ENCODE measurements around the gene LOXL1. TPM values are rescaled to one million over a fixed set of nuclear protein-coding genes. Genes with fewer than 3 reads are reported as not detected.

Gene LOXL1
- total and polyA plus RNA-seq, 8 donors: 22.3 to 195 (median 140) TPM

GRCh38 chr15:73993211-73993994, 67.1 kb downstream of the LOXL1 start:
- Histone ChIP-seq H3K27ac (peak overlapping the region in 1 of 2 donors; percentile 93), H3K27me3 (no peaks in the 10 kb centered on the region), H3K36me3 (peaks cover 0 to 8% of the 10 kb centered on the region in 2 donors), H3K9me3 (no peaks in the 10 kb centered on the region), H3K4me1 (peaks cover 33 to 85% of the 10 kb centered on the region in 2 donors), H3K4me3 (peak overlapping the region in 1 of 2 donors; percentile 94)
- TF ChIP-seq, protein P1, sequence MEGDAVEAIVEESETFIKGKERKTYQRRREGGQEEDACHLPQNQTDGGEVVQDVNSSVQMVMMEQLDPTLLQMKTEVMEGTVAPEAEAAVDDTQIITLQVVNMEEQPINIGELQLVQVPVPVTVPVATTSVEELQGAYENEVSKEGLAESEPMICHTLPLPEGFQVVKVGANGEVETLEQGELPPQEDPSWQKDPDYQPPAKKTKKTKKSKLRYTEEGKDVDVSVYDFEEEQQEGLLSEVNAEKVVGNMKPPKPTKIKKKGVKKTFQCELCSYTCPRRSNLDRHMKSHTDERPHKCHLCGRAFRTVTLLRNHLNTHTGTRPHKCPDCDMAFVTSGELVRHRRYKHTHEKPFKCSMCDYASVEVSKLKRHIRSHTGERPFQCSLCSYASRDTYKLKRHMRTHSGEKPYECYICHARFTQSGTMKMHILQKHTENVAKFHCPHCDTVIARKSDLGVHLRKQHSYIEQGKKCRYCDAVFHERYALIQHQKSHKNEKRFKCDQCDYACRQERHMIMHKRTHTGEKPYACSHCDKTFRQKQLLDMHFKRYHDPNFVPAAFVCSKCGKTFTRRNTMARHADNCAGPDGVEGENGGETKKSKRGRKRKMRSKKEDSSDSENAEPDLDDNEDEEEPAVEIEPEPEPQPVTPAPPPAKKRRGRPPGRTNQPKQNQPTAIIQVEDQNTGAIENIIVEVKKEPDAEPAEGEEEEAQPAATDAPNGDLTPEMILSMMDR (IDR thresholded peaks at IDR 0.05): no peak
- intact Hi-C loops (cut with DNase I): no loop called here
- ATAC-seq: no peak
- no peak for DNase-seq

- peak; percentile 88 for ATAC-seq
- peaks cover 26 to 85% of the 10 kb centered on the region in 2 donors for H3K4me1 ChIP-seq
- TF ChIP-seq, protein P1 (IDR thresholded peaks at IDR 0.05): peak in 1 of 2 donors; percentile 7
- H3K27ac ChIP-seq: peak within 1 kb of the TSS; percentile 91 to 93
- intact Hi-C loops (cut with DNase I): no loop called here
- H3K4me3 ChIP-seq: peak within 1 kb of the TSS; percentile 87 to 94
- no peaks in the 10 kb centered on the region for H3K27me3 ChIP-seq
- peaks cover 0 to 18% of the 10 kb centered on the region in 2 donors for H3K36me3 ChIP-seq
- peak; percentile 89 to 98 (median 97) for DNase-seq
- H3K9me3 ChIP-seq: no peaks in the 10 kb centered on the region
These were observed 68.2 kb downstream of the LOXL1 start, which contains the start of gene PML for GRCh38 chr15:73994413-73994883. PML (plus strand) TSS chr15:73994716; CDS start chr15:73994813, 97 bp downstream.

DNA sequence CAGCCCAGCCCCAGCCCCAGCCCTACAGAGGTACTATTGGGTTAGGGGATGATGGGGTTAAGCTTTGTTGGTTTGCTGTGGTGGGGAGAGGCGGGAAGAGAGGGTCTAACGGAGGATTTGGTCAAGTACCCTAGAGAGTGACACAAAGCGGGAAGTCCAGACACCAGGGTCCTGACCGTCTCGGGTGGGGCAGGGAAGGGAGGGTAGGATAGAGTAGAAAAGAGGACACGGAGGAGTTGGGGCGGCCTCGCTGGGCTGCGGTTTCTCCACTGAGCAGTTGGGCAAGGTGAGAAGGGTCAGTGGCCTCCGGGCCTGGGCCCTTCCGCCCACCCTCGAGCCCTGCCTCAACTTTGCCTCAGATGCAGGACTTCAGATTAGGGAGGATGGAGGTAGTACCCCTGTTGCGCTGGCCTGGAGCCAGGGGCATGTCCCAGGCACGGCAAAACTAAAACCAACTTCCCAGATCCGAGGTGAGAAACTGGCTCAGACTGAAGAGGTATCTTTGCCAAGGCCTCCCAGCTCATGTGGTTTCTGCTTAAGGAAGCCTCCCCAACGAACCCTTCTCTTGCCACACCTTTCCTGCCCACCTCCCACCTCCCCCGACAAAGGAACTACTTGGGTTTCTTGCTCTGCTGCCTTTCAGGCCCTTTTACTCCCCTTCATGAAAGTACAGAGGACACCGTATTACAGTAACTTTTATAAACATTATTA, 68.8 kb downstream of the LOXL1 start:
- ATAC-seq (peak; percentile 6), DNase-seq (peak in 2 of 4 donors; percentile 55 to 83)
- intact Hi-C loops (cut with DNase I): no loop called here
- peak overlapping the region; percentile 91 to 93 for H3K27ac ChIP-seq
- H3K9me3 ChIP-seq: no peaks in the 10 kb centered on the region
- peaks cover 20 to 84% of the 10 kb centered on the region in 2 donors for H3K4me1 ChIP-seq
- no peaks in the 10 kb centered on the region for H3K27me3 ChIP-seq
- TF ChIP-seq, protein P1 (IDR thresholded peaks at IDR 0.05): no peak
- H3K4me3 ChIP-seq: peak overlapping the region; percentile 87 to 94
- H3K36me3 ChIP-seq: peaks cover 0 to 24% of the 10 kb centered on the region in 2 donors

- ATAC-seq (no peak), DNase-seq (no peak)
- peaks cover 0 to 36% of the 10 kb centered on the region in 2 donors for H3K36me3 ChIP-seq
- H3K27me3 ChIP-seq: no peaks in the 10 kb centered on the region
- intact Hi-C loops (cut with DNase I): no loop called here
- no peaks in the 10 kb centered on the region for H3K9me3 ChIP-seq
- TF ChIP-seq, protein P1 (IDR thresholded peaks at IDR 0.05): no peak
- peaks cover 13 to 84% of the 10 kb centered on the region in 2 donors for H3K4me1 ChIP-seq
- peak overlapping the region; percentile 87 to 94 for H3K4me3 ChIP-seq
- H3K27ac ChIP-seq: peak overlapping the region; percentile 91 to 93
These were observed 70.0 kb downstream of the LOXL1 start for GRCh38 chr15:73996267-73996666.

- Histone ChIP-seq H3K27ac (peak overlapping the region; percentile 91 to 93), H3K4me3 (peak overlapping the region; percentile 87 to 94), H3K27me3 (no peaks in the 10 kb centered on the region), H3K9me3 (no peaks in the 10 kb centered on the region), H3K4me1 (peaks cover 13 to 82% of the 10 kb centered on the region in 2 donors), H3K36me3 (peaks cover 0 to 43% of the 10 kb centered on the region in 2 donors)
- TF ChIP-seq, protein P1 (IDR thresholded peaks at IDR 0.05): no peak
- ATAC-seq (no peak), DNase-seq (no peak)
- intact Hi-C loops (cut with DNase I): no loop called here
These were observed 70.7 kb downstream of the LOXL1 start for GRCh38 chr15:73996939-73997338.

All from left lung (tissue), 10 donors.